GM23248 (cell line): ENCODE data around the gene DDX18. TPM values are rescaled to one million over a fixed set of nuclear protein-coding genes. Genes with fewer than 3 reads are reported as not detected.

Source experiments
- DNase-seq: peaks from one replicate; pipeline ENCODE4 v3.0.0-alpha.2; 2015
- H2AFZ ChIP-seq: fragments of 200-600 bp; sonication (generic); 2 replicates; pipeline ENCODE4 v1.6.1; 2016; ENCODE audit warnings: antibody characterized with exemption
- H3F3A ChIP-seq: fragments of 200-600 bp; sonication (generic); 2 replicates; pipeline ENCODE4 v1.6.1; 2016; ENCODE audit warnings: mild to moderate bottlenecking, antibody characterized with exemption, mixed run types; ENCODE audit not compliant: insufficient read depth
- H3K27ac ChIP-seq: fragments of 200-600 bp; sonication (generic); 2 replicates; pipeline ENCODE4 v1.5.1; 2016; ENCODE audit warnings: mild to moderate bottlenecking
- H3K27me3 ChIP-seq: fragments of 200-600 bp; sonication (generic); replicated peaks from 2 replicates; pipeline ENCODE4 v1.6.1; 2016; ENCODE audit warnings: mild to moderate bottlenecking; ENCODE audit not compliant: insufficient read depth
- H3K36me3 ChIP-seq: fragments of 200-600 bp; sonication (generic); 2 replicates; pipeline ENCODE4 v1.6.1; 2016; ENCODE audit warnings: low read depth, mild to moderate bottlenecking
- H3K4me1 ChIP-seq: fragments of 200-600 bp; sonication (generic); 2 replicates; pipeline ENCODE4 v1.6.1; 2016; ENCODE audit warnings: mild to moderate bottlenecking; ENCODE audit not compliant: insufficient read depth
- H3K4me2 ChIP-seq: fragments of 200-600 bp; sonication (generic); one replicate; pipeline ENCODE4 v1.6.1; 2016; ENCODE audit warnings: mild to moderate bottlenecking; ENCODE audit not compliant: unreplicated experiment
- H3K4me3 ChIP-seq: fragments of 200-600 bp; sonication (generic); 2 replicates; pipeline ENCODE4 v1.5.1; 2016; ENCODE audit warnings: mild to moderate bottlenecking
- H3K79me2 ChIP-seq: fragments of 200-600 bp; sonication (generic); 2 replicates; pipeline ENCODE4 v1.6.1; 2016; ENCODE audit warnings: mild to moderate bottlenecking; ENCODE audit not compliant: insufficient read depth
- H3K9ac ChIP-seq: fragments of 200-600 bp; sonication (generic); 2 replicates; pipeline ENCODE4 v1.6.1; 2016; ENCODE audit warnings: mild to moderate bottlenecking
- H3K9me2 ChIP-seq: fragments of 200-600 bp; sonication (generic); 2 replicates; pipeline ENCODE4 v1.6.1; 2016; ENCODE audit warnings: mixed run types, mild to moderate bottlenecking, moderate library complexity; ENCODE audit not compliant: insufficient read depth
- H3K9me3 ChIP-seq: fragments of 200-600 bp; sonication (generic); one replicate; pipeline ENCODE4 v1.6.1; 2017; ENCODE audit warnings: low read depth
- H4K20me1 ChIP-seq: fragments of 200-600 bp; sonication (generic); 2 replicates; pipeline ENCODE4 v1.6.0; 2016; ENCODE audit not compliant: insufficient read depth
- EZH2 ChIP-seq: fragments of 200-600 bp; sonication (generic); IDR thresholded peaks from 2 replicates; pipeline ENCODE4 v1.6.1; 2018; ENCODE audit warnings: antibody characterized with exemption, mild to moderate bottlenecking; ENCODE audit not compliant: insufficient read depth, poor library complexity, severe bottlenecking
- EZH2phosphoT487 ChIP-seq: fragments of 200-600 bp; sonication (generic); IDR thresholded peaks from 2 replicates; pipeline ENCODE4 v1.6.1; 2018; ENCODE audit warnings: antibody characterized with exemption, moderate library complexity, mild to moderate bottlenecking, low read depth; ENCODE audit not compliant: insufficient read depth
- WGBS, 2 experiments: methylation state at CpG; one replicate each; pipeline ENCODE4 v1.1.6; 2015 to 2017; ENCODE audit warnings: low lambda C conversion rate in 2 of 2, low coverage in 1 of 2; ENCODE audit errors: missing lambda C conversion rate in 2 of 2; 5-methylcytosine and 5-hydroxymethylcytosine counted together
- in situ Hi-C: fragments of 300-500 bp; cut with MboI; formaldehyde crosslinking; loops from 2 replicates; pipeline ENCODE4 v1.15.0; 2020
- polyA plus RNA-seq: library from polyadenylated mRNA; unstranded; fragments of >200 nt; fragmentation: Nextera tagmentation; extraction: Ambion mirVana; gene quantifications from 2 replicates; pipeline ENCODE4 v1.2.1, GENCODE V29; 2016
- total RNA-seq: library from RNA; depleted of rRNA; stranded (reverse); fragments of >200 nt; shearing (Covaris generic); gene quantifications from 2 replicates; pipeline ENCODE4 v1.2.3, GENCODE V29; 2014; rRNA removed

DDX18 gene
- total and polyA plus RNA-seq, 2 experiments from 2014 or later, result 35.8 to 46.3 TPM

DNA sequence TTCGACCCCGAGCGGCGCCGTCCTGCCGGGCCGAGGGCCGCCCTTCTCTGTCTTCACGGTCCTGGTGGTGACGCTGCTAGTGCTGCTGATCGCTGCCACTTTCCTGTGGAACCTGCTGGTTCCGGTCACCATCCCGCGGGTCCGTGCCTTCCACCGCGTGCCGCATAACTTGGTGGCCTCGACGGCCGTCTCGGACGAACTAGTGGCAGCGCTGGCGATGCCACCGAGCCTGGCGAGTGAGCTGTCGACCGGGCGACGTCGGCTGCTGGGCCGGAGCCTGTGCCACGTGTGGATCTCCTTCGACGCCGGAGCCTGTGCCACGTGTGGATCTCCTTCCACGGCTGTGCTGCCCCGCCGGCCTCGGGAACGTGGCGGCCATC is 45.0 kb downstream of the DDX18 start:
- Histone ChIP-seq H3K9me2 (no peaks in the 10 kb centered on the region), H3K27me3 (0 out of 2 replicates have a peak, but pooled peaks cover 11% of the 10 kb centered on the region), H3F3A (peaks cover 29% of the 10 kb centered on the region), H3K36me3 (no peaks in the 10 kb centered on the region), H3K4me2 (no peak overlapping the region), H3K4me1 (peaks cover 29% of the 10 kb centered on the region), H3K9ac (no peak overlapping the region), H3K9me3 (no peaks in the 10 kb centered on the region), H4K20me1 (no peaks in the 10 kb centered on the region), H2AFZ (no peak overlapping the region; the same call in 1 of the 2 replicates), H3K27ac (no peak overlapping the region), H3K4me3 (no peak overlapping the region), H3K79me2 (no peaks in the 10 kb centered on the region)
- DNase-seq, result no peak
- TF ChIP-seq EZH2phosphoT487, result no peak
- TF ChIP-seq EZH2, result no peak
- WGBS, 2 experiments, result 40 to 50% methylated on average over 44 of the region's 44 CpGs
- in situ Hi-C loops, result no loop called here

- Histone ChIP-seq H3K27me3 (0 out of 2 replicates have a peak, but pooled peaks cover 11% of the 10 kb centered on the region), H3K9ac (no peak overlapping the region), H3K27ac (no peak overlapping the region), H3K79me2 (no peaks in the 10 kb centered on the region), H3K36me3 (no peaks in the 10 kb centered on the region), H3K9me3 (no peaks in the 10 kb centered on the region), H2AFZ (no peak overlapping the region; the same call in 1 of the 2 replicates), H4K20me1 (no peaks in the 10 kb centered on the region), H3K4me3 (no peak overlapping the region), H3K9me2 (no peaks in the 10 kb centered on the region), H3F3A (peaks cover 24% of the 10 kb centered on the region), H3K4me2 (no peak overlapping the region), H3K4me1 (peaks cover 26% of the 10 kb centered on the region)
- in situ Hi-C loops, result no loop called here
- TF ChIP-seq EZH2 (no peak), EZH2phosphoT487 (no peak)
- WGBS, 2 experiments, result 37 to 38% methylated on average over 64 to 68 of the region's 69 CpGs
- DNase-seq, result no peak
Measured at GRCh38 chr2:117859924-117860647, 45.6 kb downstream of the DDX18 start.

GRCh38 chr2:117862459-117862858 is 48.0 kb downstream of the DDX18 start:
- Histone ChIP-seq H2AFZ (no peak overlapping the region), H3K9me3 (no peaks in the 10 kb centered on the region), H3K4me2 (no peak overlapping the region), H3K79me2 (no peaks in the 10 kb centered on the region), H3K9me2 (no peaks in the 10 kb centered on the region), H4K20me1 (no peaks in the 10 kb centered on the region), H3K27ac (no peak overlapping the region), H3K27me3 (0 out of 2 replicates have a peak, but pooled peaks cover 11% of the 10 kb centered on the region), H3K4me1 (peaks cover 4% of the 10 kb centered on the region; the same call in 1 of the 2 replicates), H3K36me3 (no peaks in the 10 kb centered on the region), H3K4me3 (no peak overlapping the region), H3K9ac (no peak overlapping the region), H3F3A (peaks cover under 1% of the 10 kb centered on the region; the same call in 1 of the 2 replicates)
- no peak for TF ChIP-seq EZH2phosphoT487
- TF ChIP-seq EZH2, result no peak
- in situ Hi-C loops, result no loop called here
- no peak for DNase-seq

- Histone ChIP-seq H3K36me3 (no peaks in the 10 kb centered on the region), H2AFZ (no peak overlapping the region), H3K27ac (no peak overlapping the region), H3K9me3 (no peaks in the 10 kb centered on the region), H3K27me3 (no peaks in the 10 kb centered on the region; the same call in 1 of the 2 replicates), H3K4me1 (no peaks in the 10 kb centered on the region), H3K4me2 (no peak overlapping the region), H3K9ac (no peak overlapping the region), H4K20me1 (no peaks in the 10 kb centered on the region), H3F3A (no peaks in the 10 kb centered on the region), H3K9me2 (no peaks in the 10 kb centered on the region), H3K4me3 (no peak overlapping the region), H3K79me2 (no peaks in the 10 kb centered on the region)
- no peak for TF ChIP-seq EZH2phosphoT487
- TF ChIP-seq EZH2, result no peak
- in situ Hi-C loops, result no loop called here
- WGBS, 2 experiments, result 0% methylated on average over 1 of the region's 1 CpG
- DNase-seq, result no peak
Measured at GRCh38 chr2:117875786-117876185, 61.3 kb downstream of the DDX18 start.

- DNase-seq, result no peak
- Histone ChIP-seq H3K9me3 (no peaks in the 10 kb centered on the region), H4K20me1 (no peaks in the 10 kb centered on the region), H3K4me3 (no peak overlapping the region), H3K27me3 (no peaks in the 10 kb centered on the region; the same call in 1 of the 2 replicates), H3F3A (no peaks in the 10 kb centered on the region), H3K9me2 (no peaks in the 10 kb centered on the region), H3K9ac (no peak overlapping the region), H3K79me2 (no peaks in the 10 kb centered on the region), H3K4me2 (no peak overlapping the region), H3K27ac (no peak overlapping the region), H3K36me3 (no peaks in the 10 kb centered on the region), H3K4me1 (no peaks in the 10 kb centered on the region), H2AFZ (no peak overlapping the region)
- 63 to 64% methylated on average over 2 of the region's 2 CpGs for WGBS, 2 experiments
- in situ Hi-C loops, result no loop called here
- no peak for TF ChIP-seq EZH2phosphoT487
- no peak for TF ChIP-seq EZH2
Measured at GRCh38 chr2:117879003-117879402, 64.5 kb downstream of the DDX18 start.

Other genes starting within 250 kb of the DDX18 start
- 15.9 and 23.8 TPM in 2 replicates for gene CCDC93, start 199.4 kb downstream of the DDX18 start, total RNA-seq
- 11.4 and 12.8 TPM in 2 replicates for gene CCDC93, start 199.4 kb downstream of the DDX18 start, polyA plus RNA-seq